Uterus (tissue), 2 donors: ENCODE results near the gene ARID1B.

Experiments
- POLR2A ChIP-seq, 2 donors: fragments of 450-650 bp; IDR thresholded peaks; one replicate each; pipeline ENCODE4 v1.6.1; 2016; ENCODE audit warnings: antibody characterized with exemption in 2 of 2, mild to moderate bottlenecking in 1 of 2, moderate library complexity in 1 of 2
- TF ChIP-seq, protein P1 (sequence below), 4 experiments: fragments of 200-600 bp in 2 of 4; fragments of 450-650 bp in 2 of 4; sonication (generic) in 2 of 4; IDR thresholded peaks; one replicate each; pipeline ENCODE4 v1.5.1; 2016 to 2019; ENCODE audit warnings: antibody characterized with exemption in 4 of 4, mild to moderate bottlenecking in 2 of 4, moderate library complexity in 1 of 4

DNA sequence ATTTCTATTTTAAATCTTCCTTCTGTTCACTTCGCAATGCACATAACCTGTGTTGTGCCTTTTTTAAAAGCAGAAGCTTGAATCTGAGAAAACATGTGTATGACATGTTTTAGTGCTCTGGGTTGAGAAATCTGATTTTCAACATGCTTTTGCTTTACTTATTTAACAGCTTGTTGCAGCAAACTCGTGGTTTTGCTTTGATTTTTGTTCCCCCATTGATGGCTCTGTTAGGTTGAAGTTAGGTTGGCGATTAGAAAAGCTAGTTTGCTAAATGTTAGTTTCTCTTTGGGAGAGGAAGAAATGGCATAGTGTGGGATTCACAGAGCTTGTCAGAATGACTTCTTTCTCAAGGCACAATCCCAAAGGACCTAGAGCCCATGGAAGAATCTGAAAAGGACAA lies 375.4 kb downstream of the ARID1B start:
- no peak for TF ChIP-seq POLR2A (IDR thresholded peaks at IDR 0.05)
- TF ChIP-seq, protein P1, sequence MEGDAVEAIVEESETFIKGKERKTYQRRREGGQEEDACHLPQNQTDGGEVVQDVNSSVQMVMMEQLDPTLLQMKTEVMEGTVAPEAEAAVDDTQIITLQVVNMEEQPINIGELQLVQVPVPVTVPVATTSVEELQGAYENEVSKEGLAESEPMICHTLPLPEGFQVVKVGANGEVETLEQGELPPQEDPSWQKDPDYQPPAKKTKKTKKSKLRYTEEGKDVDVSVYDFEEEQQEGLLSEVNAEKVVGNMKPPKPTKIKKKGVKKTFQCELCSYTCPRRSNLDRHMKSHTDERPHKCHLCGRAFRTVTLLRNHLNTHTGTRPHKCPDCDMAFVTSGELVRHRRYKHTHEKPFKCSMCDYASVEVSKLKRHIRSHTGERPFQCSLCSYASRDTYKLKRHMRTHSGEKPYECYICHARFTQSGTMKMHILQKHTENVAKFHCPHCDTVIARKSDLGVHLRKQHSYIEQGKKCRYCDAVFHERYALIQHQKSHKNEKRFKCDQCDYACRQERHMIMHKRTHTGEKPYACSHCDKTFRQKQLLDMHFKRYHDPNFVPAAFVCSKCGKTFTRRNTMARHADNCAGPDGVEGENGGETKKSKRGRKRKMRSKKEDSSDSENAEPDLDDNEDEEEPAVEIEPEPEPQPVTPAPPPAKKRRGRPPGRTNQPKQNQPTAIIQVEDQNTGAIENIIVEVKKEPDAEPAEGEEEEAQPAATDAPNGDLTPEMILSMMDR (IDR thresholded peaks at IDR 0.05): no peak
